K562 (cell line): ENCODE measurements around the gene MEGF11.

Experiments used
- POLR2A ChIP-seq: fragments of 450-650 bp; conservative IDR thresholded peaks from 2 replicates; pipeline ENCODE4 v1.6.1; 2016
- SMC3 ChIP-seq: conservative IDR thresholded peaks from 2 replicates; pipeline ENCODE4 v1.6.1; 2011; ENCODE audit warnings: low read depth, low read length, improper control_type of control experiment; ENCODE audit not compliant: insufficient read depth
- ZNF12 ChIP-seq: sonication (generic); formaldehyde crosslinking; IDR thresholded peaks from 2 replicates; pipeline ENCODE4 v1.4.0; 2020; ENCODE audit warnings: mild to moderate bottlenecking, missing genetic modification reagents
- ZNF444 ChIP-seq: fragments of 250-450 bp; sonication (Bioruptor Pico); IDR thresholded peaks from 2 replicates; pipeline ENCODE4 v1.4.0; 2020; ENCODE audit warnings: mild to moderate bottlenecking, moderate library complexity
- ZNF512 ChIP-seq: IDR thresholded peaks from 2 replicates; pipeline ENCODE4 v1.6.1; 2016; ENCODE audit warnings: missing genetic modification characterization, missing compliant biosample characterization

DNA sequence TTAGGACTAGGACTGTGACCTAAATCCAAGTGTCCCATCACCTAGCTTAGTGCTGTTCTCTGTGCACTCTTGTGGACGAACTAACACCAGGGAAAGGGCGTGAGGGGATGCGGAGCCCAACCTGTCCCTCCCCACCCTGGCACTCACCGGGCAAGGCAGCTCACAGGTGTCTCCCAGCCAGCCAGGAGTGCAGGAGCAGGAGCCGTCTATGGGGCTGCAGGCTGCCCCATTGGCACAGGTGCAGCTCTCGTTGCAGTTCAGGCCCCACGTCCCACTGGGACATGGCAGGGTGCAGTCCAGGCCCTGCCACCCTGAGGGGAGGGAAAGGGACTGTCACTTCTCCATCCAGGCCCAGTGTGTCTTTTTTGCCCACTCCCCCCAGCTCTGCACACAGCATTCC lies 324.0 kb downstream of the MEGF11 start:
- TF ChIP-seq ZNF444 (CRISPR knock-in tag) (no peak), ZNF12 (CRISPR knock-in tag) (no peak), ZNF512 (tag) (no peak), POLR2A (no peak), SMC3 (no peak)
